ENCODE data around the gene DNAJC16. TPM values are rescaled to one million over a fixed set of nuclear protein-coding genes. Genes with fewer than 3 reads are reported as not detected.

Gene DNAJC16
- total RNA-seq, 2 donors from 2014 or later = 11.2 to 14.5 TPM

DNA sequence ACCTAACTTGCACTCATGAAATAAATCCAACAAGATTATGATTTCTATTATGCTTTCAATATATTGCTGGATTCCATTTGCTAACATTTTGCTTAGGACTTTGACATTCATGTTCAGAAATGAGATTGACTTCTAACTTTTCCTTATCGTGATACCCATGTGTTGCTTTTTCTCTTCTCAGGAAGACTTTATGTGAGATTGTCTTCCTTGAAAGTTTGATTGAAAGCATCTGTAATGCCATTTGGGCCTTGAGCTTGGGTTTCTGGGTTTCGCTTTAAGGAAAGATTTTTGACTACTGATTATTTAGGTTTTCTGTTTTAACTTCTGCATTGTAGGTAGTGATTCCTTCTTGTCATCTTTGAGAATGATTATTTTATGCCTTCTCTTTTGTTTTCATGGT is 30.4 kb downstream of the DNAJC16 start:
- H3K4me3 ChIP-seq = no peak overlapping the region
- no peak for DNase-seq (ENCODE audit: low spot score)
- no peaks in the 10 kb centered on the region for H3K4me1 ChIP-seq
- TF ChIP-seq, protein P1, sequence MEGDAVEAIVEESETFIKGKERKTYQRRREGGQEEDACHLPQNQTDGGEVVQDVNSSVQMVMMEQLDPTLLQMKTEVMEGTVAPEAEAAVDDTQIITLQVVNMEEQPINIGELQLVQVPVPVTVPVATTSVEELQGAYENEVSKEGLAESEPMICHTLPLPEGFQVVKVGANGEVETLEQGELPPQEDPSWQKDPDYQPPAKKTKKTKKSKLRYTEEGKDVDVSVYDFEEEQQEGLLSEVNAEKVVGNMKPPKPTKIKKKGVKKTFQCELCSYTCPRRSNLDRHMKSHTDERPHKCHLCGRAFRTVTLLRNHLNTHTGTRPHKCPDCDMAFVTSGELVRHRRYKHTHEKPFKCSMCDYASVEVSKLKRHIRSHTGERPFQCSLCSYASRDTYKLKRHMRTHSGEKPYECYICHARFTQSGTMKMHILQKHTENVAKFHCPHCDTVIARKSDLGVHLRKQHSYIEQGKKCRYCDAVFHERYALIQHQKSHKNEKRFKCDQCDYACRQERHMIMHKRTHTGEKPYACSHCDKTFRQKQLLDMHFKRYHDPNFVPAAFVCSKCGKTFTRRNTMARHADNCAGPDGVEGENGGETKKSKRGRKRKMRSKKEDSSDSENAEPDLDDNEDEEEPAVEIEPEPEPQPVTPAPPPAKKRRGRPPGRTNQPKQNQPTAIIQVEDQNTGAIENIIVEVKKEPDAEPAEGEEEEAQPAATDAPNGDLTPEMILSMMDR (IDR thresholded peaks at IDR 0.05) = no peak
- H3K36me3 ChIP-seq = peaks cover 20% of the 10 kb centered on the region
- no peak overlapping the region for H3K27ac ChIP-seq
- no peaks in the 10 kb centered on the region for H3K27me3 ChIP-seq
- H3K9me3 ChIP-seq = no peaks in the 10 kb centered on the region

DNA sequence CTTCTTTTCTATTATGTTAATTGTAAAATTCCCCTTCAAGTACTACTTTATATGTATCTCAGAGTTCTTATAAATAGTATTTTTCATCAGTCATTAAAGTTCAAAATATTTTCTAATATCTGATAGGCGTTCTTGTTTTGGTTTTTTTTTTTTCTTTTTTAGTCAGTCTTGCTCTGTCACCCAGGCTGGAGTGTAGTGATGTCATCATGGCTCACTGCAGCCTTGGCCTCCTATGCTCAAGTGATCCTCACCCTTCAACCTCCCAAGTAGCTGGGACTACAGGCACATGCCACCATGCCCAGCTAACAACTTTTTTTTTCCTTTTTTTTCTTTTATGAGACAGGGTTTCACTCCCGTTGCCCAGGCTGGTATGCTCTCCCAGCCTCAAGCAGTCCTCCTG is 30.9 kb downstream of the DNAJC16 start:
- no peak overlapping the region for H3K4me3 ChIP-seq
- H3K27me3 ChIP-seq = no peaks in the 10 kb centered on the region
- no peak overlapping the region for H3K27ac ChIP-seq
- H3K9me3 ChIP-seq = no peaks in the 10 kb centered on the region
- TF ChIP-seq, protein P1 (IDR thresholded peaks at IDR 0.05) = no peak
- H3K36me3 ChIP-seq = peaks cover 26% of the 10 kb centered on the region
- no peaks in the 10 kb centered on the region for H3K4me1 ChIP-seq
- no peak for DNase-seq (ENCODE audit: low spot score)

DNA sequence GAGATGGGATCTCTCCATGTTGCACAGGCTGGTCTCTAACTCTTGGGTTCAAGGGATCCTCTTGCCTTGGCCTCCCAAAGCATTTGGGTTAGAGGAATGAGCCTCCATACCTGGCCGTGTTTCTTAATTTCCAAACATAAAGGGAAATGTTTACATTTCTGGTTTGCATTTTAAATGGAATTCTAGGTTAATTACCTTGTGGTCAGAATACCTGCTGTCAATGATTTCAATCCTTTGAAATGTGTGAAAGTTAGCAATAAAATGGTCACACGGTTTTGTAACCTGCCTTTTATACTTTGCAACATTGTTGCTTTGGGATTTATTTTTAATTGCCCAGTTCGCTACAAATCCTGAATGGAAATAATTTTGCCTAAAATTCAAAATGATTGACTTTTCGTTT is 31.9 kb downstream of the DNAJC16 start:
- Histone ChIP-seq H3K36me3 (peaks cover 33% of the 10 kb centered on the region), H3K27ac (no peak overlapping the region), H3K4me3 (no peak overlapping the region), H3K27me3 (no peaks in the 10 kb centered on the region), H3K9me3 (no peaks in the 10 kb centered on the region), H3K4me1 (no peaks in the 10 kb centered on the region)
- DNase-seq (ENCODE audit: low spot score) = no peak
- TF ChIP-seq, protein P1 (IDR thresholded peaks at IDR 0.05) = no peak

DNA sequence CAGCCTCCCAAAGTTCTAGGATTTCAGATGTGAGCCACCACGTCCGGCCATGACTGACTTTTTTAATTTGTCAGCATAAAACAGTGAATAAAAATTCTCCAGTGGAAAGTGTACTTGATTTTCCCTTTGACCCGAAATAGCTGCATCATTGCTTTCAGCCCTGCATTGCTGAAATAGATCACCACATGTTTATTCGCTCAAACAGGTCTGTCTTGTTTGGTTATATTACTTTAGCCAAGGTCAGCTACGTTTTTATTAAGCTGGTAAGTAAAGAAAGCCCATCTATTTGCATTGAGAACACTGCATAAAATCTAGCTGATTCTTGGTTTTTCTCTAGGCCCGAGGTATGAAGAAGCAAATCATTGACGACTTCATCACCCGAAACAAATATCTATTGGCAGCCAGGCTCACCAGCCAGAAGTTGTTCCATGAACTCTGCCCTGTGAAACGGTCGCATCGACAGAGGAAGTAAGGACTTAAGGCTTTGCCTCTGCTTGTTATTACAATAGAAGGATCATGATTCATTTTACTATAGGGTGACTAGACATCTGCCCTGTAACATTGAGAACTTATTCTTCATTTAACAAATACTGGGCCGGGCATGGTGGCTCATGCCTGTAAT is 32.7 kb downstream of the DNAJC16 start:
- TF ChIP-seq, protein P1 (IDR thresholded peaks at IDR 0.05) = no peak
- Histone ChIP-seq H3K36me3 (peaks cover 40% of the 10 kb centered on the region), H3K9me3 (no peaks in the 10 kb centered on the region), H3K4me1 (no peaks in the 10 kb centered on the region), H3K27ac (no peak overlapping the region), H3K27me3 (no peaks in the 10 kb centered on the region), H3K4me3 (no peak overlapping the region)
- no peak for DNase-seq (ENCODE audit: low spot score)

DNA sequence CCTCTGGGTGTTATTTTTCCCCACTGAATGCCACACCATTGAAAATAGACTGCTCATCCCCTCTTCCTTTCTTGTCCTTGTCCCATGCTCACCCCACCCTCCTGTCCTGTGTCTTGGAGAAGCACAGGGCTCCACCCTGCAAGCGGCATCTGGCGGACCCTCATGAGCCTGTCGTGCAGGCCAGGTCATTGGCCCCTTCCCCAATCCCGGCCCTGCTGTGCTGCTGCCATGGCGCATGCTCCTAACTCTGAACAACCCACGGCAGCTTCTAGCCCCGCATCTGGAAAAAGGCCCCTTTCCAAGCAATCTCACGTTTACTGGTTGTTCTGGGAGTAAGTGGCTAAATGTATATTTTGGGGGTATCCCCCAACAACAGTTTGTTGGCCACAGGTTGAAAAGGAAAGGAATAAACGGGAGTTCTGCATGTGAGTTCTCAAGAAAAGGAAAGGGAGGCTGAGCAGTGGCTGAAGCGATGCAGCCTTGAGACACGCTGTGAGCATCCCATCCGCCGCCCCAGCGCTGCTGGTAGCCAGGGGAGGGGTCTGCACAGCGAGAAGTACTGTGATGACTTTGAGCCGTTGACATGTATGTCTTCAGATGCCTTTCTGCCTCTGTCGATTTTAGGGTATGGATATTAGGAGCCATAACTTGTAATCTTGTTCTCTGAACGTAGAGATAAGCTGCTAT is 41.9 kb downstream of the DNAJC16 start:
- H3K27ac ChIP-seq = no peak overlapping the region
- H3K4me3 ChIP-seq = no peak overlapping the region
- H3K4me1 ChIP-seq = no peaks in the 10 kb centered on the region
- no peak for DNase-seq (ENCODE audit: low spot score)
- no peaks in the 10 kb centered on the region for H3K27me3 ChIP-seq
- TF ChIP-seq, protein P1 (IDR thresholded peaks at IDR 0.05) = no peak
- H3K9me3 ChIP-seq = no peaks in the 10 kb centered on the region
- H3K36me3 ChIP-seq = peaks cover 60% of the 10 kb centered on the region
